GM12801 (cell line): ENCODE data around the gene HIGD1A.

Source experiments
- TF ChIP-seq, protein P1 (sequence below): IDR thresholded peaks from one replicate; pipeline ENCODE4 v1.5.1; 2011; ENCODE audit warnings: control low read depth; ENCODE audit not compliant: insufficient read length; ENCODE audit errors: extremely low read depth

Gene HIGD1A

DNA sequence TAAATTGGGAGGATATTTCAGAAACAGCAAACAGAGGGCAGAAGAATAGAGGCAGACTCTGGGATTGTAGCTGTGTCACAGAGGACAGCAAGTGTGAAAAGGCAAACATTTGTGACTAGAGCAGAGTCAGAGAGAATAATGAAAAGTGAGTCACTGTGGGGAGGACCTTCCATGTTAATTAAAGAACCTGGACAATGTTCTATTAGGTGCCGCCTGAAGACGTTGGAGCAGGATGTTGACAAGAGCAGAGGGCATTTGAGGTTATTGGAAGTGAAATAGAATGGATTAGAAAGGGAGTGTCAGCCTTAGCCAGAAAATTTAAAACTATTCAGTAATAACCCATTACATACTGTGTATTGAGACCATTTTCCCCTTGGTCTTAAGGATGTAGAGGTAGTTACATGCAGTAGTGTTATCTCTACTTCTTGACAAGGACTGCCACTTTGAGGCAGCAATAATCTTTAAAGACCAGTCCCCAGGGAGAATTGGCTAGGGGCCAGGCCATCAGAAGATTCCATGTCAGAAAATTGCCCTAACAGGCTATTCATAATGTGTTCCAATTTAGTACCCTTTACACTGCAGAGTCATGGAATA lies 10.7 kb upstream of the HIGD1A start:
- TF ChIP-seq, protein P1, sequence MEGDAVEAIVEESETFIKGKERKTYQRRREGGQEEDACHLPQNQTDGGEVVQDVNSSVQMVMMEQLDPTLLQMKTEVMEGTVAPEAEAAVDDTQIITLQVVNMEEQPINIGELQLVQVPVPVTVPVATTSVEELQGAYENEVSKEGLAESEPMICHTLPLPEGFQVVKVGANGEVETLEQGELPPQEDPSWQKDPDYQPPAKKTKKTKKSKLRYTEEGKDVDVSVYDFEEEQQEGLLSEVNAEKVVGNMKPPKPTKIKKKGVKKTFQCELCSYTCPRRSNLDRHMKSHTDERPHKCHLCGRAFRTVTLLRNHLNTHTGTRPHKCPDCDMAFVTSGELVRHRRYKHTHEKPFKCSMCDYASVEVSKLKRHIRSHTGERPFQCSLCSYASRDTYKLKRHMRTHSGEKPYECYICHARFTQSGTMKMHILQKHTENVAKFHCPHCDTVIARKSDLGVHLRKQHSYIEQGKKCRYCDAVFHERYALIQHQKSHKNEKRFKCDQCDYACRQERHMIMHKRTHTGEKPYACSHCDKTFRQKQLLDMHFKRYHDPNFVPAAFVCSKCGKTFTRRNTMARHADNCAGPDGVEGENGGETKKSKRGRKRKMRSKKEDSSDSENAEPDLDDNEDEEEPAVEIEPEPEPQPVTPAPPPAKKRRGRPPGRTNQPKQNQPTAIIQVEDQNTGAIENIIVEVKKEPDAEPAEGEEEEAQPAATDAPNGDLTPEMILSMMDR, result no peak

DNA sequence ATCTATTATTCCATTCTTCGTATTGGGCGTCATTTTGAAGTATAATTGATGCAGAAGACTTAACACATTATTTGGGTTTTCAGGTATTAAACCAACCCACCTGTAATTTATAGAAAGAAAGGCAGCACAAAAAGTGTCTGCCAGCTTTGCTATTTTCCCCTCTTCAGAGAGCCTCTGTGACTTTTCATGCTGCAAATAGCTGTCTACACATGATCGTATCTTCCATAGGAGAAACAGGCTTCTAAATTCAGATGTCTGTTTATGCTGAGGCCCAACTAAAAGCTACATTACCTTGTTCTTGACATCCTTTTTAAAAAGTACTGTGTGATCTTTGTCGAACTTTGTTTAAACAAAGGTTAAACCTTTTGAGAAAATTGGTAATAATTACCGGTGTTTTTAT lies 10.0 kb upstream of the HIGD1A start:
- TF ChIP-seq, protein P1, result no peak

DNA sequence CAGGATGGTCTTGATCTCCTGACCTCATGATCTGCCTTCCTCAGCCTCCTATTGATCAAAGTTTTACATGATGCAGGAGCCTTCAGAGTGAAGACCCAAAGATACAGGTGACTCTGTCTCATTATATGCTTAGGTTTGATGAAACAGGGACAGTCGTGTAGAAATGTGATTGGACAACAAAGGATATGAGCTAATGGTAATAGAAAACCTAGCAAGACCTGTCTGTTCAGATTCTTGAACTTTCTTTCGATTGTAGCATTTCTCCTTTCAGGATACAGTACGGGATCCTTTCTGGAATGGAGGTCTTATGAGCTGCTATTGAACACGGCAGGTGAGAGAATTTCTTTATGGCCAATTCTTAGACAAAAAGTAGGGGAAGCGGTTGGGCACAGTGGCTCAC lies 4.9 kb upstream of the HIGD1A start, which contains the start of gene ACKR2:
ACKR2 (plus strand) TSS at position 244 of the 400 bp plus-strand sequence. CDS start 55,058 bp downstream, outside the sequence.
- TF ChIP-seq, protein P1, result no peak

DNA sequence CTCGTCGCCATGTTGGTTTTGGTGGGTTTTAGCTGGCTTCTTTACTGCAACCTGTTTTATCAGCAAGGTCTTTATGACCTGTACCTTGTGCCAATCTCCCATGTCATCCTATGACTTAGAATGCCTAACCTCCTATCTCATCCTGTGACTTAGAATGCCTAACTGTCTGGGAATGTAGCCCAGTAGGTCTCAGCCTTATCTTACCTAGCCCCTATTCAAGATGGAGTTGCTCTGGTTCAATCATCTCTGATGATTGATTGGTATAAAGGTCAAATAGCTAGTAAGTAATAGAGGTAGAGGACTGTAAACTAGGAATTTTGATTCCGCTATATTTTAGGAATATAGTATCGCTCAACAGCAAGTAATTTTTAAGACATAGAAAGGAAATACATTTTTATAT lies 3.6 kb upstream of the HIGD1A start:
- TF ChIP-seq, protein P1, result no peak

DNA sequence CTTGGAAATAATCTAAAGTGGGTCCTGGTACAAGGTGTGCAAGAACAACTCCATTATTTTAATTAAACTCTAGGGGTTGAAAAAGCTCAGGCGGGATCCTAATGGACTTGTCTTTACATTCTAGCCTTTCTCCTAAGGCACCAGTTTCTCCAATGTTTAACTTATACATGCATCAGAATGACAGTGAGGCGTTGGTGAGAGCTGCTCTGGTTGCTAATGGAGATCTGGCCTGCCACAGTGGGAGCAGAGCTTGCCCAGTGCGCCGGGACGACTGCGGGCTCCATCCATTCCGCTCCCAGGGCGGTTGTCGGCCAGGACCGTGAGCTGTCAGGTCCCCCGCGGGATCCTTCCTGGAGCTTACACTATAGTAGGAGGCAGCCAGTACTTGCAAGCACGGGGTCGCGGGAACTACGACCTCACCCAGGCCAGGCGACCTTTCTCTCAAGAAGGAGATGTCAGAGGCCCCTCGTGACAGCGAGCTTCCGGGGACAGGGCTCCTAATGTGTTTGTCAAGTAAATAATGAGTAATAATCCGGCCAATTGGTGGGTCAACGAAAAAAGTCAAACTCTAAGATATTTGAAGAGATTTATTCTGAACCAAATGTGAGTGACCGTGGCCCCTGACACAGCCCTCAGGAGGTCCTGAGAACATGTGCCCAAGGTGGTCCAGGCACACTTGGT lies 991 bp upstream of the HIGD1A start:
- TF ChIP-seq, protein P1, result no peak

DNA sequence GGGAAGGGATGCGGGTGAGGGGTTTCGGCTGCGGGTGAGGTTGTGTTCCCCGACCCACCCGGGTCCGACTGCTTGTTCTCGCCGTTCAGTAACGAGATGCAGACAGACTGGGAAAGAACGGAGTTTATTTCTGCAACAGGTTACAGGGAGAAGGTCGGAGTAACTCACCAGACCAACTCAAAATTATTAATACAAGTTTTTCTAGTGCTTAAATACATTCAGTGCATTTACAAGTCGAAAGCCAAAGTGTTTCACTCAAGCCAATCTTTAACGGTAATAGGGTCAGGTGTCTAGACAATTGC lies 492 bp upstream of the HIGD1A start:
- TF ChIP-seq, protein P1, result no peak

DNA sequence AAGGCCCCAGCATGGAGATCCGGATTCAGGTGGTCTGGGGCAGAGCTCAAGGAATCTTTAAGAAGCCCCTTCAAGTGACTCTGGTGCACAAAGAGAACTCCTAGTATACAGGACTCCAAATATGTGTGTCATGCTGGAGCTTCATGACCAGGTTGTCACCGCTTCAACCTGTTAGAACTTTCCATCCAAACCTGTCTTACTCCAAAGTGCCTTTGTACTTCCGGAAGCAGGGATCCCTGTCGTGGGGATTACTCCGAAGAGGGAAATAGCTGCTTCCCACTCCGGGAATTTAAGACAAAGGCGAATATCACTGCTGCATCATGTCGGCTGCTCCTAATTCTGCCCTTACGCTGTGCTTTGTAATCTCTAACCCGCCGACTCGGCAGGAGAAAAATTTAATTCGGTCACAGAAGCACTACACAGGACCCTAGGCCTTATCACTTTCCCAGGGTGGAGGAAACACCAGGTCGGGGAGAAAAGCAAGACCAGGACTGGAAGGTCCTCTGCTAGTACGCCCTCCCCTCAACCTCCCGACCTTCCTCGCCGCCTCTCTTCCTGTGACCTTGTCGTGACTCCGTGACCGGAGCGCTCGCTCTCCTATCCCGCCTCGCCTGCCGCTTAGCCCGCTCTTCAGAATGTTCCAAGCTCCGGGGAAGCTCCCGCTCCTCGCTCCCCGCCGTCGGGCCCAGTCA lies 730 bp downstream of the HIGD1A start:
- TF ChIP-seq, protein P1, result no peak
